DND-41 (cell line): ENCODE measurements around the gene LRRTM4.

Experiments used
- ATAC-seq: fragments of 200-7000 bp; cut with Tn5 transposase; 3 replicates; pipeline ENCODE4 v1.9.1; 2021; ENCODE audit warnings: low read depth; ENCODE audit not compliant: insufficient read depth
- DNase-seq: peaks from one replicate; pipeline ENCODE4 v3.0.0-alpha.2; 2020
- H2AFZ ChIP-seq: 2 replicates; pipeline ENCODE4 v1.6.0; 2012; ENCODE audit warnings: low read depth, low read length
- H3K27ac ChIP-seq: 2 replicates; pipeline ENCODE4 v1.5.1; 2012; ENCODE audit warnings: low read length, inconsistent platforms
- H3K27me3 ChIP-seq: fragments of 200-600 bp; sonication (generic); 2 replicates; pipeline ENCODE4 v1.6.0; 2012; ENCODE audit warnings: low read length, mild to moderate bottlenecking, inconsistent platforms; ENCODE audit not compliant: insufficient read depth, poor library complexity
- H3K36me3 ChIP-seq: 2 replicates; pipeline ENCODE4 v1.5.1; 2012; ENCODE audit warnings: low read length, inconsistent platforms; ENCODE audit not compliant: insufficient read depth
- H3K4me1 ChIP-seq: 2 replicates; pipeline ENCODE4 v1.5.1; 2012; ENCODE audit warnings: mild to moderate bottlenecking, low read length; ENCODE audit not compliant: insufficient read depth
- H3K4me2 ChIP-seq: 2 replicates; pipeline ENCODE4 v1.6.0; 2012; ENCODE audit warnings: mild to moderate bottlenecking, moderate library complexity, low read length, inconsistent platforms; ENCODE audit not compliant: insufficient read depth
- H3K4me3 ChIP-seq, 2 experiments: fragments of 200-600 bp in 1 of 2; shearing (Covaris generic) in 1 of 2; 2 replicates each; pipeline ENCODE4 v1.5.1; 2012 to 2016; ENCODE audit warnings: inconsistent platforms in 2 of 2, low read length in 2 of 2, mild to moderate bottlenecking in 2 of 2, low read depth in 1 of 2, moderate library complexity in 1 of 2
- H3K79me2 ChIP-seq: 2 replicates; pipeline ENCODE4 v1.6.0; 2012; ENCODE audit warnings: low read length, inconsistent platforms; ENCODE audit not compliant: insufficient read depth
- H3K9ac ChIP-seq: 2 replicates; pipeline ENCODE4 v1.6.0; 2012; ENCODE audit warnings: low read depth, mild to moderate bottlenecking, inconsistent platforms, low read length, moderate library complexity
- H3K9me3 ChIP-seq: 2 replicates; pipeline ENCODE4 v1.5.1; 2012; ENCODE audit warnings: low read length, moderate library complexity, mild to moderate bottlenecking, inconsistent platforms; ENCODE audit not compliant: insufficient read depth, severe bottlenecking
- H4K20me1 ChIP-seq: 2 replicates; pipeline ENCODE4 v1.6.0; 2012; ENCODE audit warnings: low read length; ENCODE audit not compliant: insufficient read depth
- EZH2 ChIP-seq: IDR thresholded peaks from 3 replicates; pipeline ENCODE4 v1.6.1; 2012; ENCODE audit warnings: borderline replicate concordance, low read depth, mild to moderate bottlenecking, moderate library complexity, low read length, inconsistent platforms; ENCODE audit not compliant: severe bottlenecking
- TF ChIP-seq, protein P1 (sequence below): IDR thresholded peaks from 2 replicates; pipeline ENCODE4 v1.5.1; 2012; ENCODE audit warnings: borderline replicate concordance, low read length, moderate library complexity, mild to moderate bottlenecking; ENCODE audit not compliant: poor library complexity, severe bottlenecking; ENCODE audit errors: extremely low read depth

The LRRTM4 gene

DNA sequence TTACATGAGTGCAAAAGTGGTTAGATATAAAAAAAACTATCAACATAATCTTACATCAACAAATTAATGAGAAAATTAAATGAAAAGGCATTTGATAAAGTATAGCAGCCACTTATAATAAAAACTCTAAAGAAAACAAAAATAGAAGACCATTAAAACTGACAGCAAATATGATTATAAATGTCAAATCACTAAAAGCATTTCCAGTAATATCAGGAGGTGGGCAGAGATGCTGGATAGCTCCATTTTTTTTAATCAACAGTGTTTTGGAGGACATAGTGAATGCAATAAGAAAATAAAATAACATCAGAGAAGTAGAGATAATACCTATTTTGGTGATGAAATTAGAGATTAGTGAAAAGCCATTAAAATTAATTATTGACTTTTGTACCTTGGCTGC, 173.4 kb downstream of the LRRTM4 start:
- Histone ChIP-seq H3K4me2 (no peak overlapping the region), H3K79me2 (no peaks in the 10 kb centered on the region), H3K27ac (no peak overlapping the region), H2AFZ (no peak overlapping the region), H3K4me1 (no peaks in the 10 kb centered on the region), H3K9ac (no peak overlapping the region), H3K27me3 (no peaks in the 10 kb centered on the region), H3K9me3 (no peaks in the 10 kb centered on the region), H4K20me1 (no peaks in the 10 kb centered on the region), H3K4me3 (no peak overlapping the region), H3K36me3 (no peaks in the 10 kb centered on the region)
- DNase-seq (no peak), ATAC-seq (no peak)
- TF ChIP-seq, protein P1, sequence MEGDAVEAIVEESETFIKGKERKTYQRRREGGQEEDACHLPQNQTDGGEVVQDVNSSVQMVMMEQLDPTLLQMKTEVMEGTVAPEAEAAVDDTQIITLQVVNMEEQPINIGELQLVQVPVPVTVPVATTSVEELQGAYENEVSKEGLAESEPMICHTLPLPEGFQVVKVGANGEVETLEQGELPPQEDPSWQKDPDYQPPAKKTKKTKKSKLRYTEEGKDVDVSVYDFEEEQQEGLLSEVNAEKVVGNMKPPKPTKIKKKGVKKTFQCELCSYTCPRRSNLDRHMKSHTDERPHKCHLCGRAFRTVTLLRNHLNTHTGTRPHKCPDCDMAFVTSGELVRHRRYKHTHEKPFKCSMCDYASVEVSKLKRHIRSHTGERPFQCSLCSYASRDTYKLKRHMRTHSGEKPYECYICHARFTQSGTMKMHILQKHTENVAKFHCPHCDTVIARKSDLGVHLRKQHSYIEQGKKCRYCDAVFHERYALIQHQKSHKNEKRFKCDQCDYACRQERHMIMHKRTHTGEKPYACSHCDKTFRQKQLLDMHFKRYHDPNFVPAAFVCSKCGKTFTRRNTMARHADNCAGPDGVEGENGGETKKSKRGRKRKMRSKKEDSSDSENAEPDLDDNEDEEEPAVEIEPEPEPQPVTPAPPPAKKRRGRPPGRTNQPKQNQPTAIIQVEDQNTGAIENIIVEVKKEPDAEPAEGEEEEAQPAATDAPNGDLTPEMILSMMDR = no peak
- no peak for TF ChIP-seq EZH2

- no peak for TF ChIP-seq EZH2
- TF ChIP-seq, protein P1 = no peak
- Histone ChIP-seq H2AFZ (no peak overlapping the region), H3K27ac (no peak overlapping the region), H3K9ac (no peak overlapping the region), H3K4me2 (no peak overlapping the region), H3K4me3 (no peak overlapping the region), H4K20me1 (no peaks in the 10 kb centered on the region), H3K4me1 (no peaks in the 10 kb centered on the region), H3K9me3 (no peaks in the 10 kb centered on the region), H3K79me2 (no peaks in the 10 kb centered on the region), H3K27me3 (no peaks in the 10 kb centered on the region), H3K36me3 (no peaks in the 10 kb centered on the region)
- no peak for DNase-seq
- ATAC-seq = no peak
These were observed 186.2 kb downstream of the LRRTM4 start for GRCh38 chr2:77336013-77336412.

GRCh38 chr2:77328134-77328931, 193.8 kb downstream of the LRRTM4 start:
- Histone ChIP-seq H4K20me1 (no peaks in the 10 kb centered on the region), H3K4me2 (no peak overlapping the region), H3K79me2 (no peaks in the 10 kb centered on the region), H3K4me3 (no peak overlapping the region), H3K4me1 (no peaks in the 10 kb centered on the region), H3K9ac (no peak overlapping the region), H2AFZ (no peak overlapping the region), H3K36me3 (no peaks in the 10 kb centered on the region), H3K27me3 (no peaks in the 10 kb centered on the region), H3K9me3 (no peaks in the 10 kb centered on the region), H3K27ac (no peak overlapping the region)
- no peak for DNase-seq
- no peak for ATAC-seq
- TF ChIP-seq EZH2 = no peak
- TF ChIP-seq, protein P1 = no peak
